ENCODE data around the gene HYPK.

HYPK gene, protein sequence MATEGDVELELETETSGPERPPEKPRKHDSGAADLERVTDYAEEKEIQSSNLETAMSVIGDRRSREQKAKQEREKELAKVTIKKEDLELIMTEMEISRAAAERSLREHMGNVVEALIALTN

DNA sequence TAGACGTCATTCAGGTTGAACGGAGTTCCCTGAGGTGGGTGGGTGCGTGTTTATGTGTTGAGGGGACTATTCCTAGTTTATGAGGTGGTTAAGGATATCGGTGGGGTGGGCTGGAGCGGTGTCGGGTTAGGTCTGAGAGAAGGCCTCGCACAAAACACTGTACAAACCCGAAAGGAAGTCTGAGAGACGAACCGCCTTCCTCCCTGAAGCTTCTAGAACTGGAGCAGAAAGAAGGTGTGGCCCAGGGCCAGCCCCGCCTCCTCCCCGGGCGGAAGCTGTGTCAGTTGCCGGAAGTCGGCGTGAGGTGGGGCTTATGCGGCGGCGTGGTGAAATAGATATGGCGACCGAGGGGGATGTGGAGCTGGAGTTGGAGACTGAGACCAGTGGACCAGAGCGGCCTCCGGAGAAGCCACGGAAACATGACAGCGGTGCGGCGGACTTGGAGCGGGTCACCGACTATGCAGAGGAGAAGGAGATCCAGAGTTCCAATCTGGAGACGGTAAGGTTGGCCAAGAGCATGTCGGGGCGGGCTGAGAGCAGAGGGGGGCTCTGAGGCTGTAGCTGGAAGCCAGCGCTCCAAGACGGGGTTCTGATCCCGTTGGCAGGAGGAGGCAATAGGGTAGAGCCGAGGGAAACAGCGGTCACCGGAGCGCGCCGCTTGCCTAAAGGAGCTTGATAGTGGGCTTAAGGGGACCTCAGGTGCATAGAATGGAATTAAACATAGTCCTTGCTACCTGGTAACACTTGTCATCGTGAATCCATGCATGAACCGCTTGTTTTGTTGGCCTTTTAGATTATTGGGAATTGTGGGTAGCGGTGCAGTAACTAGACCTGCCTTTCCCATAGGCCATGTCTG lies at the start of gene HYPK:
Gene HYPK, plus strand, starts transcription at position 314 of the 856 bp plus-strand sequence. Its CDS starts 24 bp downstream, at position 338.
- peak within 1 kb of the TSS; percentile 98 for H3K27ac ChIP-seq
- no peak for TF ChIP-seq ZFX (IDR thresholded peaks at IDR 0.05; ENCODE audit: borderline replicate concordance)
- TF ChIP-seq, protein P1, sequence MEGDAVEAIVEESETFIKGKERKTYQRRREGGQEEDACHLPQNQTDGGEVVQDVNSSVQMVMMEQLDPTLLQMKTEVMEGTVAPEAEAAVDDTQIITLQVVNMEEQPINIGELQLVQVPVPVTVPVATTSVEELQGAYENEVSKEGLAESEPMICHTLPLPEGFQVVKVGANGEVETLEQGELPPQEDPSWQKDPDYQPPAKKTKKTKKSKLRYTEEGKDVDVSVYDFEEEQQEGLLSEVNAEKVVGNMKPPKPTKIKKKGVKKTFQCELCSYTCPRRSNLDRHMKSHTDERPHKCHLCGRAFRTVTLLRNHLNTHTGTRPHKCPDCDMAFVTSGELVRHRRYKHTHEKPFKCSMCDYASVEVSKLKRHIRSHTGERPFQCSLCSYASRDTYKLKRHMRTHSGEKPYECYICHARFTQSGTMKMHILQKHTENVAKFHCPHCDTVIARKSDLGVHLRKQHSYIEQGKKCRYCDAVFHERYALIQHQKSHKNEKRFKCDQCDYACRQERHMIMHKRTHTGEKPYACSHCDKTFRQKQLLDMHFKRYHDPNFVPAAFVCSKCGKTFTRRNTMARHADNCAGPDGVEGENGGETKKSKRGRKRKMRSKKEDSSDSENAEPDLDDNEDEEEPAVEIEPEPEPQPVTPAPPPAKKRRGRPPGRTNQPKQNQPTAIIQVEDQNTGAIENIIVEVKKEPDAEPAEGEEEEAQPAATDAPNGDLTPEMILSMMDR (IDR thresholded peaks at IDR 0.05): no peak

DNA sequence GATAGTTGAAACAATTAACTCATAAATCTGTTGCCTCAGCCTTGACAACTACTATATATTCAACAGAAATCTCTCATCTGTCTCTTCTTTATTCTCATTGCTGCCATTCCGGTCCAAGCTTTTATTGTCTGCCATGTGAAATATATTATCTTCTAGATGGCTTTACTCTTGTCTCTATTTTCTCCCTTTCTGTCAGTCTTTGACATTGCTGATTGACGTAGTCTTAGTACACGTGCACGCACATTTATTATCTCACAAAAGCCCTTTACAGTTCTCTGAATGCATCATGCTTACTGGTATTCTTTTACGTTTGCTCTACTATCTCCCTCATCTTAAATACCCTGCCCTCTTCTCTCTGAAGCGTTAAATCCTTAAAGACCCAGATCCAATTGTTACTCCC lies 48.5 kb upstream of the HYPK start:
- no peak overlapping the region for H3K27ac ChIP-seq
- TF ChIP-seq, protein P1 (IDR thresholded peaks at IDR 0.05): no peak
- no peak for TF ChIP-seq ZFX (IDR thresholded peaks at IDR 0.05; ENCODE audit: borderline replicate concordance)

DNA sequence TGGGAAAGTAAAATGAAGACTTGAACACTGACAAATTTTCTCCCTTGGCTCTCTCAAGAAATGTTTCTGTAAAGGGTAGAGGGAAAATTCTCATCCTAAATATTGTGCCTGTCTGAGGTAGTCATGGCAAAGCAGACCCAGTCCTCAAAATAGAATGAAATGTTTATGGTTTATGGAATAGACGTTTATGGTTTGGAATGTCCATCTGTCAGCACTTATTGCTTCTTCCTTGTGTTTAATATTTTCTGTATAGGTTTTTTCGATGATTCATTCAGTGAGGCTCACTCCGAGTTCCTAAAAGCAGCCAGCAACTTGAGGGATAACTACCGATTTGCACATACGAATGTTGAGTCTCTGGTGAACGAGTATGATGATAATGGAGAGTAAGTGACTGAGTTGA lies 37.6 kb upstream of the HYPK start:
- H3K27ac ChIP-seq: no peak overlapping the region
- no peak for TF ChIP-seq ZFX (IDR thresholded peaks at IDR 0.05; ENCODE audit: borderline replicate concordance)
- TF ChIP-seq, protein P1 (IDR thresholded peaks at IDR 0.05): no peak

DNA sequence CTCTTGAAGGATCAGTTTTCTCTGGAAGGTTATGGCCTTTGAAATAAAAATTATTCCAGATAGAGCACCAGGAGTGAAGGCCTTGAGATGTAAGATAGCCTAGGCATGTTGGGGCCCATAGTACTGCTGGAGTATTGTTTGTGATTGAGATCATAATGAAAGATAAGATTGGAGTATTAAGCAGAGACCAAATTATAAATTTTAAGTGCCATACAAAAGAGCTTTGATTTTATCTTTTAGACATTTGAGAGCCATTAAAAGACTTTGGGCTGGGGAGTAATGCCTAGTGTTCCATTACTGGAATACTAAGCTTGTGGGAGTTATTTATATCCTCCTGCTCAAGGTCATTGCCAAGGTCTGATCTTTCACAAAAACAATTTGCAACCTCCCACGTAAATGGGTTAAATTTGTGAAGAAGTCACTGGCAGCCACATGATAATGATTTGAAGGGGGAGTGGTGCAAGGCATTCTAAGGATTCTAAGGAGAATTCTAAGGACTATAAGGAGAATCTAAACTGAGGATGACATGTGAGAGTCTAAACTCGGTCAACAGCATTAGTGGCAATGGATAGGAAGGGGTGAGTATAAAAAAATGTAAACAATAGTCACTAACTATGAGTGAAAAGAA lies 36.5 kb upstream of the HYPK start:
- TF ChIP-seq ZFX (IDR thresholded peaks at IDR 0.05; ENCODE audit: borderline replicate concordance): no peak
- TF ChIP-seq, protein P1 (IDR thresholded peaks at IDR 0.05): no peak
- H3K27ac ChIP-seq: no peak overlapping the region

DNA sequence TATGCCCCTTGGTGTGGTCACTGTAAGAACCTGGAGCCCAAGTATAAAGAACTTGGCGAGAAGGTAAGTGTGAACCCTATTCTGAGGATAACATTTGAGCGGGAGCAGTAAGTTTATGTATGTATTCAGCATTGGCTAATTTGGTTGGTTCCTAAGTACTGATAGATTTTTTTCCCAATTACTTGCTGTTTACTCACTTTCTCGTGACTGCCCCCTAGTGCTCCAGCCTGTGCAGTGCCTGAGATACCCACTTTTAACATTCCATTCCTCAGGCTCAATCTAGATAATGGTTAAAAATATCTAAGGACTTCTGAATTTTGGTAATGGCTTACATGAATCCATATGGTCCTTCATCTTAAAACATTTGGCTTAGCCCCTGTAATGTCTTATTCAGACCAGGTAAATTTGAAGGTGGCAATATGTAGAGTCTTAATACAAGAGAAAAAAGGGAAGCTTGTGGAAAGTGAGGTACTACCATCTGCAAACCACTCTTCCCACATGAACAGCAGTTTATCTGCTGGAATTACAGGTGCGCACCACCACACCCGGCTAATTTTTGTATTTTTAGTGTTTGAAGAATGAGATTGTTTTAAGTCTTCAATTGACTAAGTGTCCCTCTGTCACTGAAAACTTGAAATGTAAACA lies 30.7 kb upstream of the HYPK start:
- H3K27ac ChIP-seq: peak overlapping the region; percentile 24; the same call in 1 of the 2 replicates
- TF ChIP-seq ZFX (IDR thresholded peaks at IDR 0.05; ENCODE audit: borderline replicate concordance): no peak
- TF ChIP-seq, protein P1 (IDR thresholded peaks at IDR 0.05): peak; percentile 91

DNA sequence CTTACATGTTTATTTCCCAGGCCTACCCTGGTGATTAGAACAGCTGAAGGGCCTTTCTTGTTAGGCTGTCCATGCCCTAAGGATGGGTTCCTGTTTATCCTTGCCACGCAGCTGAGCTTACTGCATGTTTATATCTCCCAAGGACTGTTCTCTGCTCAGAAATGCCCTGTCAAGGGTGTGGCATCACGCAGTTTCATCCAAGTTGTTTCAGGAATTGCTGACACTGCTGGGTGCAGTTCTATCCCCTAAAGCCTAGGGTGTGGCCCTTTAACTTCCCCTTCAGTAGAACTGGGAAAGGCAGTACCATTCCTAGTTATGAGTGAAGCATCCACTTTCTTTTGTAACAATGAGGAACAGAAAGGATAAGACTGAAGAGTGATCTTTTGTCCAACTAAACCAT lies 28.6 kb upstream of the HYPK start:
- H3K27ac ChIP-seq: peak overlapping the region; percentile 92
- TF ChIP-seq, protein P1 (IDR thresholded peaks at IDR 0.05): no peak
- no peak for TF ChIP-seq ZFX (IDR thresholded peaks at IDR 0.05; ENCODE audit: borderline replicate concordance)
